Measurements from ENCODE around the gene UNK.
"Not testable (repeated sequence)": the region's sequence is repeated elsewhere in the genome, so short reads cannot be mapped to it uniquely, and the experiment has no call there.

UNK gene

GRCh38 chr17:75773808-75774470, 10.7 kb upstream of the UNK start:
- DNase-seq (ENCODE audit: low read depth), result no peak

- no peak for DNase-seq (ENCODE audit: low read depth)
Observed at GRCh38 chr17:75774471-75774990, 10.1 kb upstream of the UNK start.

GRCh38 chr17:75774991-75775668, 9.5 kb upstream of the UNK start:
- peak; percentile 25 for DNase-seq (ENCODE audit: low read depth)

- DNase-seq (ENCODE audit: low read depth), result no peak
Observed at GRCh38 chr17:75776386-75777295, 8.0 kb upstream of the UNK start.

GRCh38 chr17:75777296-75777922, 7.2 kb upstream of the UNK start:
- DNase-seq (ENCODE audit: low read depth), result no peak

GRCh38 chr17:75778066-75778860, 6.3 kb upstream of the UNK start:
- DNase-seq (ENCODE audit: low read depth), result not testable (repeated sequence)

- DNase-seq (ENCODE audit: low read depth), result no peak
Observed at GRCh38 chr17:75778861-75779249, 5.8 kb upstream of the UNK start.

- peak; percentile 100 for DNase-seq (ENCODE audit: low read depth)
Observed at GRCh38 chr17:75779250-75779986, 5.2 kb upstream of the UNK start.

- DNase-seq (ENCODE audit: low read depth), result no peak
Observed at GRCh38 chr17:75779987-75780889, 4.4 kb upstream of the UNK start.

GRCh38 chr17:75783069-75783783, 1.4 kb upstream of the UNK start:
- peak; percentile 75 for DNase-seq (ENCODE audit: low read depth)

- no peak for DNase-seq (ENCODE audit: low read depth)
Observed at GRCh38 chr17:75783803-75784472, 668 bp upstream of the UNK start.

GRCh38 chr17:75785016-75785890, 647 bp downstream of the UNK start:
- DNase-seq (ENCODE audit: low read depth), result peak; percentile 88

GRCh38 chr17:75791254-75791653, 6.6 kb downstream of the UNK start:
- no peak for DNase-seq (ENCODE audit: low read depth)

GRCh38 chr17:75793460-75793859, 8.9 kb downstream of the UNK start:
- no peak for DNase-seq (ENCODE audit: low read depth)

- DNase-seq (ENCODE audit: low read depth), result no peak
Observed at GRCh38 chr17:75795820-75796607, 11.4 kb downstream of the UNK start.

- no peak for DNase-seq (ENCODE audit: low read depth)
Observed at GRCh38 chr17:75799402-75799801, 14.8 kb downstream of the UNK start.

Measured in iris pigment epithelial cell (primary cell).